Activated naive CD8-positive, alpha-beta T cell treated with anti-CD3 and anti-CD28 coated beads, Interleukin-2, amount 50 U/mL, for 16 hours (primary cell): Measurements from ENCODE around the gene MTCL3.

ENCODE experiments used
- DNase-seq: peaks from one replicate; pipeline ENCODE4 v3.0.0-alpha.2; 2020; ENCODE audit warnings: low read depth, low spot score

The MTCL3 gene

DNA sequence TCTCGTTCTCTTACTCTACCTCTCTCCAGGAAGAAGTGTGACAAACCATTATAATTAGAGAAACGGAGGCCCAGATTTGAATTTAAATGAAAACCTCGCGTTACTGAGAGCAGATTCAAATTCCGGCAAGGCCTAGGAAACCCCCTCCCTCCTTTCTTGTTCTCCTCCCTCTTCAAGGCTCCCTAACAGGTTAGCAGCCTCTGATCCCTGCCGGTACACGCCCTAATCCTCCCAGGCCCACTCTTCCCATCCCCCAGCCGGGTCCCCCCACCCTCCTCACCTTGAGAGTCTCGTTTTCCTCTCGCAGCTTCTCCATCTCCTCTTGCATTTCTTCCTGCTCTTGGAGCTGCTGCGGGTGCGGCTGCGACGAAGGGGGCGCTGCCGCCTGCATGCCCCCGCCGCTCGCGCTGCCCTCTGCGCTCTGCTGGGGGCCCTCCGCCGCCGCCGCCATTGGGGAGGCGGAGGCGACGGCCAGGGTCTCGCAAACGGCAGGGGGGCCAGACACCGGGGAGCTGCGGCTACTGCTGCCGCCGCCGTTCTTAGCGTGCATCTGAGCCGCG, 3.8 kb downstream of the MTCL3 start:
- DNase-seq, result no peak

DNA sequence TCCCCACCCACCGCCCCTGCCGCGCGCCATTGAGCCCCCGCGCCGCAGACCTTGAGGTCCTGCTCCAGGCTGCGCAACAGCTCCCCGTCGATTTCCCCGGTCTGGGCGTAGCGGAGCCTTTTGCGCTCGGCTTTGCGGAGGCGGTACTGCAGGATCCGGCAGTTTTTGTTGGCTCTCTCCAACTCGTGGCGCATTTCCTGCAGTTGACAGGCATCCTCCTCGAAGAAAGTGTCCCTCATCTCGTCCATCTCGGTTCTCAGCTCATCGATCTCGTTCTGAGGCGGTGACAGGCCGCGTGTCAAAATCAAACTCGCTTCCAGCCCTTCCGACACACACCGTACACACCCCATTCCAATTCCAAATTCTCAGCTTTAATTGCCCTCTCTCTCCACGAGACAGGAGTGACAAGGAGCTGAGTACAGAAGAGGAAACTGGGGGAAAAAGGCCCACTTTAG, 4.3 kb downstream of the MTCL3 start:
- no peak for DNase-seq

DNA sequence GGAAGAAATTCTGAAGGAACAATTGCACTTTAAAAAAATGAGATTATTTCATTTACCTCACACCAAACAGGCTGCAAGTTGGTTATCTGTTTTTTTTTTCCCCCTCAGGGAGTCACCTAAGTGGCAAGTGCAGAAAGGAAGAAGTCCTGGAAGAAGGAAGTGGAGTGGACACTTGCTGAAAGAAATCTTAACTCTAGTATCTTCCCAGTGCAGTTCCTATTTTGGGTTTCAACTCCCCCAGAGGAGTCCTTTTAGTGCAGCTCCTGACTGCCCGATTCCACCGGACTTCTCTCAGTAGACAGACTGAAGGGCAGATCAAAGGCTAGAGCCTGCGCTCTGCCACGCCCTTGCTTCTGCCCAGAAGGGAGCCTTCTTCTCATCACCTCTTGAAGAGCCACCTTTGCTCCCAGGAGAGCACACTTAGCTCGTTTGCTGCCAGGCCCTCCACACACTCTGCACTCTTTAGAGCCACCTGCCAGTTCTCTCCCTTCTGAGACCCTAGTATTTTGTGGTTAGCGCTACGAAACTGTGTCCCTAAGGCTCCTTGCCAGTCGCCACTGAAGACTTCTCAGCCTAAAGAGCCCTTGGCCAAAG, 4.9 kb downstream of the MTCL3 start:
- no peak for DNase-seq

DNA sequence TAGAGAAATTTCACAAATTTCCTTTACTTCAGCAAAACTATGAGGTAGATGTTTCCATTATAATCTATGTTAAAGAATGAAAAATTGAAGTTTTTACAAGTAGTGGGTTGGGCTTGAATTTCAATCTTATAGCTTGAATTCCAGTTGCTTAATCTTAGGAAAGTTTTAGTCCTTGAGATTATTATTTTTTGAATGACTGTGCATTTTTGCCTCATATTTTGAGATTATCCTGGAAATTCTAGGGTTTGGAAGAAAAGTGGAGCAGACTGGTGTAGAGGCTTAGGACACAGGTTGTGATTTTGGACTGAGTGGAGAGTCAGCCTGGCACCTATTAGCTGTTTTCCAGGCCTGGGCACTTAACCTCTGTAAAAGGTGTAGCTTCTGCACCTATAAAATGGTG, 5.7 kb downstream of the MTCL3 start:
- no peak for DNase-seq

DNA sequence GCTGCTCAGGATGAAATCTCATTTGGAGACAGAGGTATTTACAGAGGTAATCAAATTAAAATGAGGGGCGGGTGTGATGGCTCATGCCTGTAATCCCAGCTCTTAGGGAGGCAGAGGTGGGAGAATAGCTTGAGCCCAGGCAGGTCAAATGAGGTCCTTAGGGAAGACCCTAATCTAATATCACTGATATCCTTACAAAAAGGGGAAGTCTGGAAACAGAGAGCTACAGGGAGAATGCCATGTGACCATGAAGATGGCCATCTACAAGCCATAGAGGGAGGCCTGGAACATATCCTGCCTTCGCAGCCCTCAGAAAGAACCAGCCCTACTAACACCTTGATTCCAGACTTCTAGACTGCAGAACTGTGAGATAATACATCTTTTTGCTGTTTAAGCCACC, 8.3 kb downstream of the MTCL3 start:
- no peak for DNase-seq

GRCh38 chr6:127506894-127507293, 12.2 kb downstream of the MTCL3 start:
- DNase-seq, result no peak

GRCh38 chr6:127503022-127503421, 16.1 kb downstream of the MTCL3 start:
- no peak for DNase-seq

DNA sequence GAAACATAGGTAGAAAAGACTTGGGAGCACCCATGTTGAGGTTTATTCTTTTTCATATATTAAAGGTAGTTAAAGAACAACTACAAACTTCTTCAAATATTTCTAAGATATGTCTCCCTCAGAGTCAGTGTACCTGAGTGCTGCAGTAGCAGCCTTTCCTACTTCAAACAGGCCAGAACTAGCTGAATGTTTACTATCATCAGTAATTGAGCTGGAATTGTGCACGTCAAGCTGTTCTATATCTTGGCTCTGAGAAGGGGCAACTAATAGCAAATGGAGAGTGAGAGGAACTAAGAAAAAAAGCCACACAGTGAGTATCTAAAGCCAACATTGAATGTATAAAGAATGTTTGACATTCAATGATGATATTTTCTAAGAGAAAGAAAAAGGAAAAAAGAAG, 21.7 kb downstream of the MTCL3 start:
- no peak for DNase-seq

GRCh38 chr6:127496471-127496870, 22.7 kb downstream of the MTCL3 start:
- no peak for DNase-seq

- no peak for DNase-seq
Measured at GRCh38 chr6:127494240-127494767, 24.8 kb downstream of the MTCL3 start.

GRCh38 chr6:127489248-127489647, 29.9 kb downstream of the MTCL3 start:
- DNase-seq, result no peak

GRCh38 chr6:127486934-127487333, 32.2 kb downstream of the MTCL3 start:
- DNase-seq, result no peak

DNA sequence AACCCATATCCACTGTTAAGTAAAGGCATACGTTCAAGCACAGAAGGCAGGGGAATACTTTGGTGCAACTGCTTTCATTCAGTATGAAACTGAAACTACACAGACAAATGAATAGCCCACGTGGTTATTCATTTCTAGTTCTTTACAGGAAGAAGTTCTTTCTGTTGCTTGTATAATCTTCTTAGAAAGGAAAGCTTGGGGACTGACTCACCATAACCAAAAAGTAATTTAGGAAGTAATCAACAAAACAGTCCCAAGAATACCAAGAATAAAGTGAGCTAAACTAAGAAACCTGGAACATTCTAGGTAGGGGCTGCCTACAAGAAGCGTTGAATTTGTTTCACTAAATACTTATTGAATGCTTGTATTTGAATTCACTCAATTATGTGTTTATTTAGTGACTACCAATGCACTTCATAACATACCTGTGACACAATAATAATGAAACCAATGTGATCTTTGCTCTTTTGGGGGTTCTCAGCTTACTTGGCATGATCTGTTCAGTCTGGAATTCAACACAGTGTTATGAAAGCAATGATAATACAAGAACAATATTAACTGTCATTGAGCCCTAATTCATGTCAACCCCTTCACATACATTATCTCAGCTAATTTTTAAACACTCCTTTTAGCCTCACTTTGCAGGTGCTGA, 34.8 kb downstream of the MTCL3 start:
- no peak for DNase-seq

- DNase-seq, result no peak
Measured at GRCh38 chr6:127483399-127484055, 35.6 kb downstream of the MTCL3 start.

- DNase-seq, result no peak
Measured at GRCh38 chr6:127482325-127482724, 36.8 kb downstream of the MTCL3 start.

DNA sequence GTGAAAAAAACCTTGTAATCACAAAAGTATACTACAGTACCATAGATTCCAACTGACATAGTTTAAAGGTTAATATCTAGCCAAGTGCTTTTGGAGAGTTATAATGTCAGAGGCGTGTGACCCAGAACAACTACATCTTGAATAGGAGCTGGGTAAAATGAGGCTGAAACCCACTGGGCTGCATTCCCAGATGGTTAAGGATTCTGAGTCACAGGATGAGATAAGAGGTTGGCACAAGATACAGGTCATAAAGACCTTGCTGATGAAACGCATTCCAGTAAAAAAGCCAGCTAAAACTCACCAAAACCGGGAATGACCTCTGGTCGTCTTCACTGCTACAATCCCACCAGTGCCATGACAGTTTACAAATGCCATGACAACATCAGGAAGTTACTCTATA, 37.5 kb downstream of the MTCL3 start:
- no peak for DNase-seq

DNA sequence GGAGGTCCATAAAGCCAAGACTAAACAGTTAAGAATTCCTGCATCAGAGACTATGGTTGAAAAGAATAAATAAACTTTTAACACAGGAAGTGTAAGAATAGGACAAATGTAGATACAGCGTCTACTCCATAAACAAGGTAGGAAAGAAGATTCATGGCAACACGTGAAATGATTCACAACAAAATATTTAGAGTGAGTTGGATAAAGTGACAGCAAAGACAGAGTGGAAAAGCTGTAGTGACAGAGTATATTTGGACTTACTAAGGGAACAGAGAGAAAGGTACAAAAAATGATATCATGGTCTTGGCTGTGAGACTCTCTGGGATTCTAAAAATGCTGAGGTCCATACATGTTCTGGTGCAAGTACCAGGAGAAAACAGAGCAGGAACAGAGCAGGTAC, 38.0 kb downstream of the MTCL3 start:
- DNase-seq, result no peak

- no peak for DNase-seq
Measured at GRCh38 chr6:127477658-127478057, 41.5 kb downstream of the MTCL3 start.

DNA sequence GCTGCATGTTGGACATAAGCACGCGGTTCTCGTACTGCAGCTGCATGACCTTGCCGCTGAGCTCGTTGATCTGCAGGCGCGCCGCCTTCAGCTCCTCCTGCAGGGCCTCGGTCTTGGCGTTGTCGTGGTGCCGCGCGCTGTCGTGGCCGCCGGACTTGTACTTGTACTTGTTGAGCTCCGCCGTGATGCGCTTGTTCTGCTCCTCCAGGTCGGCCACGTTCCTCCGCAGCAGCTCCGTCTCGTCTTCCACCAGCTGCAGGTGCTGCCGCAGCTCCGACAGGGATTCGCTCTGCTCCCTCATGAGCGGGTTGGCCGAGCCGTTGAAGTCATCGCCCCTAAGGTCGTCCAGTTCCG, 43.3 kb downstream of the MTCL3 start:
- DNase-seq, result no peak

DNA sequence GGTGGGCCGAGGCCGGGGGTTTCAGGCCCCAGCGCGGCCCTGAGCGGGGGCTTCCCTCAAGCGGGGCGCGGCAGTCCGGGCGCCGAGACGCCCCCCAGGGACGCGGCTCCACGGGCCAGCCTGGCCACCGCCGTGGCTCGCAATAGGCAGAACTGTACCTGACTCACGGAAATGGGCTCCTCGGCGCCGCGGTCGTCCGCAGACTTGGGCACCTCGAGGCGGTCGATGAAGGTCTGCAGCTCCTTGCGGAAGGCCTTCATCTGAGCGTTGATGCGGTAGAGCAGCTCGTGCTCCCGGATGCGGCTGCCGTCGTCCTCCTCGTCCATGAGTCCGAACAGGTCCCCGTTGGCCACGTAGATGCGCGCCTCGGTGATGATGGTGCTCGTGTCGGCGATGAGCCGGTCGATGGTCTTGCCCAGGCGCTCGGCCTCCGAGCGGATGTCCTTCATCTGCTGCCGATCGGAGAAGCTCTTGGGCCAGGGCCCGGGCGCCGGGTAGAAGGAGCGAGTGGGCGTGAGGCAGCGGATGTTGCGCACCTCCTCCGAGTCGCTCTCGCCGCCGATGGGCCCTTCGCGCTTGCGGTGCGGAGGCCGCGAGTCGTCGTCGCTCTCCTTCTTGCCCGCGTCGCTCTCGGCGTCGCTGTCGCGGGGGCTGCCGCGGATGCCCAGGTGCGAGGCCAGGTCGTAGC, 43.9 kb downstream of the MTCL3 start:
- no peak for DNase-seq

GRCh38 chr6:127471379-127472255, 47.5 kb downstream of the MTCL3 start:
- DNase-seq, result no peak
